HG03432 (cell line): ENCODE measurements around the gene MT1B.

ENCODE experiments used
- ATAC-seq: cut with Tn5 transposase; IDR thresholded peaks from one replicate; pipeline ENCODE4 v1.9.1; 2021; ENCODE audit warnings: mild to moderate bottlenecking, moderate library complexity; ENCODE audit not compliant: unreplicated experiment

The MT1B gene

DNA sequence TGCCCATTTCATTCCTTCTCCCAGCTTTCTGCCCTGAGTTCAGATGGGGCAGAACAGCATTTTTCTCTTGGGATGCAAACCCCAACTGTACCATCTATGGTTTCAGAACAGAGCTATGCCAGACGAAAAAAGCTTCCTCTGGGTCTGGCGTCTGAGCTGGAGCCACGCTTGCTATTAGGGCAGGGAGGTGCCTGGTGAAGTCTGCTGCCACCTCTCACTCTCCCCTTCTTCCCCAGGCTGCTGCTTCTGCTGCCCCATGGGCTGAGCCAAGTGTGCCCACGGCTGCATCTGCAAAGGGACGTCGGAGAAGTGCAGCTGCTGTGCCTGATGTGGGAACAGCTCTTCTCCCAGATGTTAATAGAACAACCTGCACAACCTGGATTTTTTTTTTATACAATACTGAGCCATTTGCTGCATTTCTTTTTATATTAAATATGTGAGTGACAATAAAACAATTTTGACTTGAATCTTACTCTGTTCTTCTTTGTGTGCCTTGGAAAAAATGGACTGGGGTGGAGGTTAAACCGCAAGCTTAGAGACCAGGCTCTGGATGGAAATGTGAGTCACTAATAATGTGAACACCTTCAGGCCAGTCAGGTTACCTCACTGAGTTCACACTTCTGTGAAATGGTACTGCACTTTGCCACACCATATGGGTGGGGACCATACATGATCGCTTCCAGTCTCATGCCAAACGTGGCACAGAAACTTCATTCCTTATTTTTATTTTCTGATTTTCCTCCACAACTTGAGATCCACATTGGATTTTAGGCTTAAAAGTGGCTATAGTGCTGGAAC, 14.9 kb upstream of the MT1B start:
- ATAC-seq = no peak

GRCh38 chr16:56637814-56638750, 13.6 kb upstream of the MT1B start, which contains the start of gene MT1A:
Gene MT1A, plus strand, starts transcription at chr16:56638666. Its CDS starts 73 bp downstream, at chr16:56638739.
- no peak for ATAC-seq

GRCh38 chr16:56639045-56639444, 12.6 kb upstream of the MT1B start:
- no peak for ATAC-seq

DNA sequence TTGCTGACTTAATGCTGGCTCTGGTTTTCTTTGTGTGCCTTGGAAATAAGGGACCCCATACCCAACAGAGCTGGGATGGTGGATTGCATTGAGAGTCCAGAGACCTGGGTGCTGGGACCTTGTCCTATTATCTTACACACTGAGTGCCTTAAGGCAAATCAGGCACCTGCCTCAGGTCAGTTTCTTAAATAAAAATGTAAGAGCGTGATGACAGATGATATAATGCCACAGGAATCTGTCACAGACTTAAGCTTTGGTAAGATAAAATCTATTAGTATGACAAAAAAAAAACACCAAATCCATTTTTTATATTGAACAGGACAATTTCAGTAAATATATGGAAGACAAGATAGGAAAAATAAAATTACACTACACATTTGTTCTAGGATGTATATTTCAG, 11.6 kb upstream of the MT1B start:
- ATAC-seq = no peak

- no peak for ATAC-seq
These were observed 10.5 kb upstream of the MT1B start for GRCh38 chr16:56641166-56641565.

GRCh38 chr16:56643080-56643778, 8.5 kb upstream of the MT1B start:
- peak; percentile 80 for ATAC-seq

DNA sequence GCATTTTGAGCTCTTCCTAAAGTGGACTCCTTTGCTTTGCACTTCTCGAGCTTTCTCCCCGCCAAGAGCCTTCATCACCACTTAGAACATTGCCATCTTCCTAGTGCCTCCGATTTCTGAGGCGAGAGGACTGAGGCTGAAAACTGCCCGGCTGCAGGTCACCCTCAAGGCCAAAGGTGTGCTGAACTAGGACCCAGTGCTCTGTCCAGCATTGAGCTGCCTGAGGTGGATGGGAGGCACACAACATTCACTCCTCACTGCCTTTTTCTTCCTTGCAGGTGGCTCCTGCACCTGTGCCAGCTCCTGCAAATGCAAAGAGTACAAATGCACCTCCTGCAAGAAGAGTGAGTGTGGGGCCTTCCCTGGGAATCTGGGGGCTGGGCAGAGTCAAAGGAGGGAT, 7.9 kb upstream of the MT1B start:
- ATAC-seq = no peak

DNA sequence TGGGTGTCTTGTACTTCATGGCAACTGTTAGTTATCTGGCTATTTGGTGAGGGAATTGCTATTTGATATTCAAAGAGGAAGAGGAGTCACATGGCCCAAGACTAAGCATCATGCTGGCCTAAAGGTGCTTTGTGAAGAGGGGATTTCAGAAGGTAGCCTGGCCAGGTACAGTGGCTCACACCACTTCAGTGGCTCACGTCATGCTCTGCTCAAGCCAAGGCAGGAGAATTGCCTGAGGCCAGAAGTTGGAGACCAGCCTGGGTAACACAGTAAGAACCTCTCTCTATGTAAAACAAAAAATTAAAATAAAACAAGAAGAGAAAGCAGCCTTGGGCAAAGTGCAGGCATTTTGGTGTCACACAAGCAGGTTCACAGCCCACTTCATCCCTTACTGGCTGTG, 6.4 kb upstream of the MT1B start:
- ATAC-seq = no peak

DNA sequence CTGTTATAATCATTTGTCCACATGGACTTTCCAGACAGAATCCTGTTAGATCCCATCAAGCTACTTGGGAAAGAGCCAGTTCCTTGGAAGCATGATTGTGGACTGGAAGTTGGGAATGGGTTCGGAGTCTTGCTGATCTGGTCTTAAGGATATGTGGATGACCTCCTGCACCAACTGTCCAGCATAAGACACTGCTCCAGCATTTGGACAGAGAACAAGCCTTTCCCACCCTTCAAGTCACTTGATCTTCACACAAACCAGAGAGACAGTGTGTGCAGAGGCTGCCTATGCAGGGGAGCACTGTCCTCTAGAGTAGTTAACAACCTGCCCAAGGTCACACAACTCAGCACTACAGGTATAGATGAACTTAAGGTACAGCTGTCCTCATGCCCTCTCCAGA, 5.8 kb upstream of the MT1B start:
- ATAC-seq = no peak

DNA sequence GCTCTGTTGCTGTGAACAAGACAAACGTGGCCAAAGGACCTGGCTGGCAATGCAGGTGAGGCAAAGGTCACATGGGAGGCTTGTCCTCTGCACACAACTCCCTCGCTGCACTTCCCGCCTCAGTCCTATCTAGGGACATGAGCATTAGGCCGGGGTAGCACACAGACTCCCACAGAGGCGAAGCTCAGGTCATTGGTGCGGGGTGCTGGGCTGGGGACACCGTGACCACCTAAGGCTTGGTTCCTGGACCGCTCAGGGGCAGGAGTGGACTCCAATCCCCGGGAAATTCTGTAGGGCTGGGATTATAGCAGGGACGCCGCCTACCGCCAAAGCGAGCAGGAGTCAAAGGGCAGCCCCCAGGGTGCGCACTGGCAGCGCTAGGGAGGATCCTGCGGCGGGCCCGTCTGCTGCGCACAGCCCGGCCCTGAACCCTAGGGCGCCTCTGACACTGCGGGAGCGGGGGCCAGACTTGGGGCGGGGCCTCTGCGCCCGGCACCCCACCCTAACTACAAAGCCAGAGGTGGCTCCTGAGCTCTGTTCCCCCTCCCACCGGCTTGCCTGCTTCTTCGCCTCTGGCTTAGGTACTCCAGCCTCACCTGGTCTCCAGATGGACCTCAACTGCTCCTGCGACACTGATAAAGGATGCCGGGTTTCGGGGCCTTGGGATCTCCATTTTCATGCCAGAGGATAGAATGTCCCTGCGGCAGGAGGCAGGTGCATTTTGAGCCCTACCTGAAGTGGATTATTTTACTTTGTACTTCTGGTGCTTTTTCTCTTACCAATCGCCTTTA, 3.9 kb upstream of the MT1B start:
- no peak for ATAC-seq

DNA sequence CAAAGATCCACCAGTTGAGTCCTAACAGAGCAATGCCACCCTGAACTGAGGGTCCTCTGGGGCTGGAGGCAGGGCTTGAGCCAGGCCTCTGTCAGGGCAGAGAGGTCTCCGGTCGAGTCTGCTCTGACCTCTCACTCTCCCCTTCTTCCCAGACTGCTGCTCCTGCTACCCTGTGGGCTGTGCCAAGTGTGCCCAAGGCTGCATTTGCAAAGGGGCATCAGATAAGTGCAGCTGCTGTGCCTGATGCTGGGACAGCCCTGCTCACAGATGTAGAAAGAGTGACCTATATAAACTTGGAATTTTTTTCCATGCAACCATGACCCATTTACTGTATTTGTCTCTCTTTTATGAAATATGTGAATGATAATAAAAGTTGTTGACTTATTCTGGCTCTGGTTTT, 2.4 kb upstream of the MT1B start:
- ATAC-seq = no peak

DNA sequence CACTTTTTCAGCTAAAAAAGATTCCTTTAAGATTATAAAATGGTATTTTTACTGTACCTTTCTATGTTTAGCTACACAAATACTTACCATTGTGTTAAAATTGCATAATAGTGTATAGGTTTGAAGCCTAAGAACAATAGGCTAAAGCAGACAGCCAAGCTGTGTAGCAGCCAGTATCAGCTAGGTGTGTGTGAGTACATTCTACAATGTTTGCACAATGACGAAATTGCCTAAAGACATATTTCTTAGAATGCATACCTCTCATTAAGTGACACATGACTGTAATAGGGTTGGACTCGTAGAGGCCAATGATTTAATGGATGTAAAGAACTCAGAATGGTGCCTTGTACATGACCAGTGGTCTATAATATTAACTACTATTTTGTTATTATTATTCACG, 1.9 kb upstream of the MT1B start:
- ATAC-seq = no peak

DNA sequence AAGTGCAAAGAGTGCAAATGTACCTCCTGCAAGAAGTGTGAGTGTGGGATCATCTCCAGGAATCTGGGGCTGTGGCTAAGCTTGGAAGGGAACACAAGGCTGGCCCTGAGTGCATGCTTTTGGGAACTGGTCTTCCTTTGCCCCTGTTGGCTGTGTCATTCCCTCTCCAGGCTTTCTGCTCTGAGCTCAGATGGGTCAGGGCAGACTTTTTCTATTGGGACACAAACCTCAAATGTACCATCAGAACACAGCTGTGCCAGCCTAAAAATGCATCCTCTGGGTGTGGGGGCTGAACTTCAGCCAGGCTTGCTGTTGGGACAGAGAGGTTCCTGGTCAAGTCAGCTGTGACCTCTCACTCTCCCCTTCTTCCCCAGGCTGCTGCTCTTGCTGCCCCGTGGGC, 914 bp downstream of the MT1B start:
- no peak for ATAC-seq

GRCh38 chr16:56653218-56653617, 1.5 kb downstream of the MT1B start:
- ATAC-seq = no peak

- ATAC-seq = peak; percentile 57
These were observed 6.1 kb downstream of the MT1B start, which contains the start of gene MT1F for GRCh38 chr16:56657555-56658326. Gene MT1F, plus strand, starts transcription at chr16:56657959. Its CDS starts 100 bp downstream, at chr16:56658059.

DNA sequence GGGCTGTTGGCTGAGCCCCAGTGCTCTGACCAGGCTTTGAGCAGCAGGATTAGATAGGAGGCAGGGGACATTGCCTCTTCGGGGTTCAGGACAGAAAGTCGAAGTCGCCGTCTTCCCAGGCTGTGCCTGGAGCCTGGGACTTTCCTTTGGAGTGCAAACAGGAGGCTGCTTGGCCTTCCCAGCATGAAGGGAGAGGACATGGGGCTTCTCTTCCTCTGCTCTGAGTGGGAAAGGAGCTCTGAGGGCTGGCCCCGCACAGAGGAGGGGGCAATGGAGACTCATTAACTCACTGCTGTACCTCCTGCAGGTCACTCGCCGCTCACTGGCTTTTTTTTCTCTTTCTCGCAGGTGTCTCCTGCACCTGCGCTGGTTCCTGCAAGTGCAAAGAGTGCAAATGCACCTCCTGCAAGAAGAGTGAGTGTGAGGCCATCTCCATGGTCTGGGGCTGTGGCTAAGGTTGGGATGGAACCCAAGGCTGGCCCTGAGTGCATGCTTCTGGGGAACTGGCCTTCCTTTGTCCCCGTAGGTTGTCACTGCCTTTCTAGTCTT, 6.7 kb downstream of the MT1B start:
- no peak for ATAC-seq

GRCh38 chr16:56662357-56663354, 11.0 kb downstream of the MT1B start:
- ATAC-seq = no peak

DNA sequence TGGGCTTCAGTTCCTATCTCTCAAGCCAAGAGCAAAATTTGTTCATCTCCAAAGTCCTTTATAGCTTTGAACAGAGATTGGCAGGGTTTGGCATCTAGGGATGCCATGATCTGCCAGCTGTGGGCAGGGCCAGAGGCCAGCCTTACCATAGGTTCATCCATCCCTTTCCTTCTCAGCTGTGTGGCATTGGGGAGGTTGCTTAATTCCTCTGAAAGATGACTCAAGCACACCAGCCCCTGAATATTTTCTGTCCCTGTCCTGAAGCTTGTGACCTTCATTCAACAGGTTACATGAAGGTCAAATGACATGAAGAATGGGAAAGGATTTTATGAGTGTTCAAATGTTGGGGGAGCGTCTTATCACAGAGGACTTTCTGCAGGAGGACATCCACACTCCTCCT, 12.8 kb downstream of the MT1B start:
- ATAC-seq = no peak
